Measurements from ENCODE around the gene DERA.

DNA sequence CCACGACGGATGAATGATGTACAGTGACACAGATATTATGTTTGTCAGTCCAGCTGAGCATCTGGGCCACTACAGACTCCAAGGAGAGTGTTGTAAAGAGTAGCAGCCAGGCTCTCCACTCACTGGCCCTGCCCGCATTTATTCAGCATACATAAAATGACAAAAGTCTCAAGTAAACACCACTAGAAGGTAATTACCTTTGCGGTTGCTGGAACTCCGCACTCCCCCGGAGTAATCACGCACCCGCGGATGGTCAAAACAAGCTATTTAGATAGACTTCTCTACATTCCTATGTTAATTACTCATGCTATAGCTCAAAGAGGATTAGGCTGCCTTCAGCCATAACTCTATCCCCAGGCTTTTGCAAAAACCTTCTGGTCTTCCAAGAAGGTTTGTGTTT, 47.8 kb upstream of the DERA start:
- TF ChIP-seq, protein P1, sequence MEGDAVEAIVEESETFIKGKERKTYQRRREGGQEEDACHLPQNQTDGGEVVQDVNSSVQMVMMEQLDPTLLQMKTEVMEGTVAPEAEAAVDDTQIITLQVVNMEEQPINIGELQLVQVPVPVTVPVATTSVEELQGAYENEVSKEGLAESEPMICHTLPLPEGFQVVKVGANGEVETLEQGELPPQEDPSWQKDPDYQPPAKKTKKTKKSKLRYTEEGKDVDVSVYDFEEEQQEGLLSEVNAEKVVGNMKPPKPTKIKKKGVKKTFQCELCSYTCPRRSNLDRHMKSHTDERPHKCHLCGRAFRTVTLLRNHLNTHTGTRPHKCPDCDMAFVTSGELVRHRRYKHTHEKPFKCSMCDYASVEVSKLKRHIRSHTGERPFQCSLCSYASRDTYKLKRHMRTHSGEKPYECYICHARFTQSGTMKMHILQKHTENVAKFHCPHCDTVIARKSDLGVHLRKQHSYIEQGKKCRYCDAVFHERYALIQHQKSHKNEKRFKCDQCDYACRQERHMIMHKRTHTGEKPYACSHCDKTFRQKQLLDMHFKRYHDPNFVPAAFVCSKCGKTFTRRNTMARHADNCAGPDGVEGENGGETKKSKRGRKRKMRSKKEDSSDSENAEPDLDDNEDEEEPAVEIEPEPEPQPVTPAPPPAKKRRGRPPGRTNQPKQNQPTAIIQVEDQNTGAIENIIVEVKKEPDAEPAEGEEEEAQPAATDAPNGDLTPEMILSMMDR (IDR thresholded peaks at IDR 0.05; ENCODE audit: low read length), result no peak
- no peak for TF ChIP-seq EZH2 (optimal IDR thresholded peaks at IDR 0.05; ENCODE audit: low read depth, low read length)

Measured in MM.1S (cell line).